DOHH2 (cell line): ENCODE results near the gene SCN4B.

Experiments
- CTCF ChIP-seq: fragments of 200-600 bp; sonication (generic); IDR thresholded peaks from one replicate; pipeline ENCODE4 v1.5.1; 2014; ENCODE audit warnings: antibody characterized with exemption, mild to moderate bottlenecking, low read depth, low read length; ENCODE audit not compliant: poor library complexity, severe bottlenecking
- EZH2phosphoT487 ChIP-seq: fragments of 200-600 bp; sonication (generic); IDR thresholded peaks from 2 replicates; pipeline ENCODE4 v1.6.1; 2017; ENCODE audit warnings: borderline replicate concordance, mild to moderate bottlenecking, antibody characterized with exemption, low read length, moderate library complexity, mixed read lengths

- TF ChIP-seq CTCF (no peak), EZH2phosphoT487 (no peak)
These were observed 48.5 kb upstream of the SCN4B start for GRCh38 chr11:118200901-118201680.
